ENCODE measurements around the gene ZNHIT3.

DNA sequence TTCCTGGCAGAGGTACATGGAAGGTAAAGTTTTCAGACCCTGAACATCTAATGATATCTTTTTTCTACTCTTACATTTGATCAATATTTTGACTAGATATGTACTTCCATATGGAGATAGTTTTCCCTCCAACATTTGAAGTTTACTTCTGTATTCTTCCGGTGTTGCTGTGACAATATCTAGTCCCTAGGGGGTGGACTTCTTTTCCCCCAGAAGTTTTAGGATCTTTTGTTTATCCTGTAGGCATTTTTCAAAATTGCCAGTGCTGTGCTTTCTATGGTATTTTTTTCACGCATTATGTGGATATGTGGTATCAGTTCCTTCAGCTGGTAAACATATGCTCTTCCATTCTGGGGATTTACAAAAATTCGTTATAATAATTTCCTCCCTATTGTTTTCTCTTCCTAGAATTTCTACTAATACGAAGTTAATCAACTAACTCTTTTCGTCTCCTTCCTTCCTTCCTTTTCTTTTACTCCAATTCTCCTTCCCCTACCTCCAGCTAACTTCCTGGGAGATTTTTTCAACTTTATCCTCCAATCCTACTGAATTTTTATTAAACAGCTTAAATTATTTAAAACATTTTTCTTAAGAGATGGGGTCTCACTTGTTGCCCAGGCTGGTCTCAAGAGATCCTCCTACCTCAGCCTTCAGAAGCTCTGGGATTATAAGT lies 26.1 kb upstream of the ZNHIT3 start:
- TF ChIP-seq, protein P1, sequence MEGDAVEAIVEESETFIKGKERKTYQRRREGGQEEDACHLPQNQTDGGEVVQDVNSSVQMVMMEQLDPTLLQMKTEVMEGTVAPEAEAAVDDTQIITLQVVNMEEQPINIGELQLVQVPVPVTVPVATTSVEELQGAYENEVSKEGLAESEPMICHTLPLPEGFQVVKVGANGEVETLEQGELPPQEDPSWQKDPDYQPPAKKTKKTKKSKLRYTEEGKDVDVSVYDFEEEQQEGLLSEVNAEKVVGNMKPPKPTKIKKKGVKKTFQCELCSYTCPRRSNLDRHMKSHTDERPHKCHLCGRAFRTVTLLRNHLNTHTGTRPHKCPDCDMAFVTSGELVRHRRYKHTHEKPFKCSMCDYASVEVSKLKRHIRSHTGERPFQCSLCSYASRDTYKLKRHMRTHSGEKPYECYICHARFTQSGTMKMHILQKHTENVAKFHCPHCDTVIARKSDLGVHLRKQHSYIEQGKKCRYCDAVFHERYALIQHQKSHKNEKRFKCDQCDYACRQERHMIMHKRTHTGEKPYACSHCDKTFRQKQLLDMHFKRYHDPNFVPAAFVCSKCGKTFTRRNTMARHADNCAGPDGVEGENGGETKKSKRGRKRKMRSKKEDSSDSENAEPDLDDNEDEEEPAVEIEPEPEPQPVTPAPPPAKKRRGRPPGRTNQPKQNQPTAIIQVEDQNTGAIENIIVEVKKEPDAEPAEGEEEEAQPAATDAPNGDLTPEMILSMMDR (IDR thresholded peaks at IDR 0.05) = no peak
- TF ChIP-seq POLR2A (IDR thresholded peaks at IDR 0.05) = no peak

All from suprapubic skin (tissue), 3 donors.